IMR-90 (cell line): ENCODE results near the gene ZDHHC3. TPM values are rescaled to one million over a fixed set of nuclear protein-coding genes. Genes with fewer than 3 reads are reported as not detected.

Experiments
- ATAC-seq: fragments of 200-7000 bp; cut with Tn5 transposase; 2 replicates; pipeline ENCODE4 v1.9.1; 2020; ENCODE audit warnings: low read depth, mild to moderate bottlenecking, moderate library complexity
- BruUV-seq: library from RNA; stranded (reverse); fragments of 400-500 nt; replicated peaks from 2 replicates; lab custom pipeline; 2021; lab: Mats Ljungman, UMichigan
- CTCF ChIA-PET: fragments of 300-600 bp; formaldehyde crosslinking; extraction: SDS; loops from one replicate; lab custom pipeline; 2021; ENCODE audit warnings: antibody characterized with exemption; lab: Yijun Ruan, JAX
- POLR2A ChIA-PET: fragments of 300-600 bp; sonication (Branson Sonifier 250); formaldehyde crosslinking; loops from one replicate; lab custom pipeline; 2022; ENCODE audit warnings: antibody characterized with exemption; ENCODE audit not compliant: unreplicated experiment; lab: Charles Lee
- DNase-seq: peaks from one replicate; pipeline ENCODE4 v3.0.0; 2013
- H2AFZ ChIP-seq: replicated peaks from 2 replicates; pipeline ENCODE3; 2013; ENCODE audit warnings: low read length, mild to moderate bottlenecking; ENCODE audit not compliant: poor library complexity
- H2AK5ac ChIP-seq: 2 replicates; pipeline ENCODE4 v1.6.1; 2013; ENCODE audit warnings: low read depth, low read length, inconsistent platforms
- H2AK9ac ChIP-seq: replicated peaks from 2 replicates; pipeline ENCODE3; 2013; ENCODE audit warnings: mild to moderate bottlenecking, low read depth, low read length, moderate library complexity; ENCODE audit not compliant: poor library complexity
- H2BK120ac ChIP-seq: 2 replicates; pipeline ENCODE4 v1.6.1; 2013; ENCODE audit warnings: low read depth, low read length, inconsistent platforms
- H2BK15ac ChIP-seq: 3 replicates; pipeline ENCODE4 v1.6.1; 2013; ENCODE audit warnings: low read depth, low read length, inconsistent platforms
- H2BK20ac ChIP-seq: 2 replicates; pipeline ENCODE4 v1.6.1; 2013; ENCODE audit warnings: low read depth, mild to moderate bottlenecking, inconsistent platforms, low read length, moderate library complexity
- H2BK5ac ChIP-seq: 2 replicates; pipeline ENCODE4 v1.6.1; 2013; ENCODE audit warnings: mild to moderate bottlenecking, low read depth, low read length, inconsistent platforms; ENCODE audit not compliant: poor library complexity, severe bottlenecking
- H3K14ac ChIP-seq: replicated peaks from 2 replicates; pipeline ENCODE4 v1.6.1; 2013; ENCODE audit warnings: low read depth, low read length, inconsistent platforms
- H3K18ac ChIP-seq: 2 replicates; pipeline ENCODE4 v1.6.1; 2013; ENCODE audit warnings: low read depth, low read length, control low read depth
- H3K23ac ChIP-seq: 2 replicates; pipeline ENCODE4 v1.6.1; 2013; ENCODE audit warnings: low read depth, low read length, inconsistent platforms
- H3K27ac ChIP-seq: 2 replicates; pipeline ENCODE4 v1.5.1; 2013; ENCODE audit warnings: mild to moderate bottlenecking, control low read depth, low read length; ENCODE audit not compliant: insufficient read depth
- H3K27me3 ChIP-seq: 2 replicates; pipeline ENCODE4 v1.6.1; 2013; ENCODE audit warnings: low read length; ENCODE audit not compliant: control insufficient read depth, insufficient read depth
- H3K36me3 ChIP-seq: 2 replicates; pipeline ENCODE4 v1.6.1; 2013; ENCODE audit warnings: low read length, mixed read lengths; ENCODE audit not compliant: control insufficient read depth, insufficient read depth
- H3K4ac ChIP-seq: 2 replicates; pipeline ENCODE4 v1.6.1; 2013; ENCODE audit warnings: low read depth, low read length, inconsistent platforms
- H3K4me1 ChIP-seq: 2 replicates; pipeline ENCODE4 v1.6.1; 2013; ENCODE audit warnings: low read length, mixed read lengths; ENCODE audit not compliant: control insufficient read depth, insufficient read depth
- H3K4me2 ChIP-seq: 2 replicates; pipeline ENCODE4 v1.6.1; 2013; ENCODE audit warnings: low read depth, mild to moderate bottlenecking, control low read depth, low read length, moderate library complexity
- H3K4me3 ChIP-seq: 2 replicates; pipeline ENCODE4 v1.5.1; 2013; ENCODE audit warnings: low read depth, mild to moderate bottlenecking, control low read depth, low read length, moderate library complexity; ENCODE audit not compliant: insufficient read depth
- H3K56ac ChIP-seq: 2 replicates; pipeline ENCODE4 v1.6.1; 2013; ENCODE audit warnings: low read length, inconsistent platforms; ENCODE audit not compliant: insufficient read depth; ENCODE audit errors: extremely low read depth
- H3K79me1 ChIP-seq, 2 experiments: 2 replicates each; pipeline ENCODE4 v1.6.1; 2013; ENCODE audit warnings: low read length in 2 of 2, inconsistent platforms in 1 of 2, low read depth in 1 of 2
- H3K9ac ChIP-seq: 2 replicates; pipeline ENCODE4 v1.6.1; 2013; ENCODE audit warnings: low read depth, low read length, control low read depth
- H3K9me1 ChIP-seq: 2 replicates; pipeline ENCODE4 v1.6.1; 2013; ENCODE audit warnings: low read length, inconsistent platforms; ENCODE audit not compliant: insufficient read depth
- H3K9me3 ChIP-seq: 2 replicates; pipeline ENCODE4 v1.6.1; 2013; ENCODE audit warnings: low read length; ENCODE audit not compliant: control insufficient read depth, insufficient read depth
- H4K20me1 ChIP-seq: 2 replicates; pipeline ENCODE4 v1.6.1; 2013; ENCODE audit warnings: low read length, inconsistent platforms; ENCODE audit not compliant: insufficient read depth
- H4K5ac ChIP-seq: 2 replicates; pipeline ENCODE4 v1.6.1; 2013; ENCODE audit warnings: mild to moderate bottlenecking, low read depth, low read length, control low read depth
- H4K8ac ChIP-seq, 2 experiments: 2 replicates each; pipeline ENCODE4 v1.6.1; 2013; ENCODE audit warnings: low read depth in 2 of 2, low read length in 2 of 2, control low read depth in 1 of 2, inconsistent platforms in 1 of 2
- H4K91ac ChIP-seq: 2 replicates; pipeline ENCODE4 v1.6.1; 2013; ENCODE audit warnings: low read depth, low read length, inconsistent platforms; ENCODE audit not compliant: insufficient read depth
- BHLHE40 ChIP-seq: fragments of 150-350 bp; IDR thresholded peaks from 2 replicates; pipeline ENCODE4 v1.6.1; 2016; ENCODE audit warnings: mild to moderate bottlenecking, low read depth, low read length
- CEBPB ChIP-seq: IDR thresholded peaks from 2 replicates; pipeline ENCODE4 v1.6.1; 2012; ENCODE audit warnings: low read depth, low read length, improper control_type of control experiment
- FOS ChIP-seq: fragments of 150-350 bp; IDR thresholded peaks from 2 replicates; pipeline ENCODE4 v1.6.1; 2016; ENCODE audit warnings: low read depth, low read length
- MAFK ChIP-seq: IDR thresholded peaks from 2 replicates; pipeline ENCODE4 v1.6.1; 2012; ENCODE audit warnings: low read depth, low read length, improper control_type of control experiment
- MAZ ChIP-seq: IDR thresholded peaks from 2 replicates; pipeline ENCODE4 v1.6.1; 2012; ENCODE audit warnings: low read depth, mild to moderate bottlenecking, low read length, improper control_type of control experiment, moderate library complexity, borderline replicate concordance
- NFE2L2 ChIP-seq: fragments of 150-350 bp; IDR thresholded peaks from 2 replicates; pipeline ENCODE4 v1.6.1; 2016; ENCODE audit warnings: low read depth, mild to moderate bottlenecking, low read length
- POLR2A ChIP-seq: IDR thresholded peaks from 2 replicates; pipeline ENCODE4 v1.6.1; 2012; ENCODE audit warnings: mild to moderate bottlenecking, low read depth, low read length
- RCOR1 ChIP-seq: IDR thresholded peaks from 2 replicates; pipeline ENCODE4 v1.6.1; 2012; ENCODE audit warnings: mild to moderate bottlenecking, low read length, improper control_type of control experiment; ENCODE audit not compliant: insufficient replicate concordance
- SMC3 ChIP-seq: fragments of 150-350 bp; IDR thresholded peaks from 2 replicates; pipeline ENCODE4 v1.6.1; 2016; ENCODE audit warnings: low read depth, mild to moderate bottlenecking, antibody characterized with exemption, low read length, moderate library complexity
- WGBS, 2 experiments: methylation state at CpG; one replicate each; pipeline versions ENCODE4 v1.1.5 to v1.1.7; 2013; ENCODE audit warnings: missing lambda C conversion rate in 2 of 2; ENCODE audit not compliant: insufficient read length in 1 of 2; ENCODE audit errors: extremely low coverage in 2 of 2; 5-methylcytosine and 5-hydroxymethylcytosine counted together
- dilution Hi-C: fragments of 300-500 bp; cut with HindIII; formaldehyde crosslinking; loops from one replicate; pipeline ENCODE4 v1.14.3; 2018; ENCODE audit warnings: low sequenced_read_pairs; ENCODE audit not compliant: unreplicated experiment
- in situ Hi-C: fragments of 300-500 bp; cut with MboI; formaldehyde crosslinking; loops from 3 replicates; pipeline ENCODE4 v1.14.3; 2019; ENCODE audit warnings: low sequenced_read_pairs, inconsistent platforms, mixed read lengths
- intact Hi-C: fragments of 100-400 bp; cut with micrococcal nuclease; formaldehyde crosslinking; loops from 2 replicates; pipeline ENCODE4 v1.10.0; 2022
- polyA plus RNA-seq, 3 experiments: library from polyadenylated mRNA; depleted of rRNA; stranded (reverse); fragments of >200 nt; gene quantifications; 2 replicates each; pipeline ENCODE4 v1.2.3, GENCODE V29; 2012; ENCODE audit warnings: low replicate concordance in 1 of 3
- total RNA-seq: library from RNA; depleted of rRNA; stranded (reverse); fragments of >200 nt; gene quantifications from 2 replicates; pipeline ENCODE4 v1.2.3, GENCODE V29; 2012

Gene ZDHHC3
- total and polyA plus RNA-seq, 2 of the 4 experiments (the other 2 are of a cell fraction), result 57.7 to 59.6 TPM

GRCh38 chr3:44924457-44925084 is 51.4 kb downstream of the ZDHHC3 start:
- H4K91ac ChIP-seq, result no peak overlapping the region
- dilution Hi-C loops (no loop called here), intact Hi-C loops (no loop called here), in situ Hi-C loops (no loop called here)
- no peaks in the 10 kb centered on the region for H4K20me1 ChIP-seq
- H3K4me1 ChIP-seq, result peaks cover 2% of the 10 kb centered on the region; the same call in 1 of the 2 replicates
- no peak overlapping the region for H4K8ac ChIP-seq
- H3K9me3 ChIP-seq, result no peaks in the 10 kb centered on the region
- CTCF ChIA-PET, result interaction anchor here (0.9 kb wide), 1 partner anchor 10 kb away, joined by 4 read pairs; no protein-coding TSS in a partner anchor
- H3K23ac ChIP-seq, result no peak overlapping the region
- no peaks in the 10 kb centered on the region for H3K79me1 ChIP-seq
- H3K56ac ChIP-seq, result no peak overlapping the region
- no peak for TF ChIP-seq SMC3
- no peak for TF ChIP-seq NFE2L2
- TF ChIP-seq CEBPB, result no peak
- TF ChIP-seq FOS, result no peak
- no peak for TF ChIP-seq POLR2A
- no peak for TF ChIP-seq BHLHE40
- TF ChIP-seq RCOR1, result no peak
- no peak for TF ChIP-seq MAFK
- no peak for TF ChIP-seq MAZ
- no peaks in the 10 kb centered on the region for H3K27me3 ChIP-seq
- H3K4me3 ChIP-seq, result no peak overlapping the region
- H2BK120ac ChIP-seq, result no peak overlapping the region
- BruUV-seq, result no TSS peak
- H3K18ac ChIP-seq, result no peak overlapping the region
- H4K5ac ChIP-seq, result no peak overlapping the region
- no peak overlapping the region for H3K14ac ChIP-seq
- H3K9ac ChIP-seq, result no peak overlapping the region
- H3K27ac ChIP-seq, result no peak overlapping the region
- DNase-seq, result no peak
- no peaks in the 10 kb centered on the region; the same call in 1 of the 2 replicates for H3K9me1 ChIP-seq
- H3K4me2 ChIP-seq, result no peak overlapping the region
- peak; percentile 60 for ATAC-seq
- WGBS, 2 experiments, result 100% methylated on average over 2 of the region's 5 CpGs; no CpG with 5 or more reads in 1 of the 2 experiments
- POLR2A ChIA-PET, result no interaction called here
- H2AK5ac ChIP-seq, result no peak overlapping the region
- no peak overlapping the region for H2AFZ ChIP-seq
- no peak overlapping the region for H2AK9ac ChIP-seq
- no peak overlapping the region for H2BK5ac ChIP-seq
- no peak overlapping the region for H2BK15ac ChIP-seq
- no peak overlapping the region for H2BK20ac ChIP-seq
- H3K36me3 ChIP-seq, result peaks cover 33% of the 10 kb centered on the region
- H3K4ac ChIP-seq, result no peak overlapping the region
